ENCODE results near the gene GRID1.

The GRID1 gene

DNA sequence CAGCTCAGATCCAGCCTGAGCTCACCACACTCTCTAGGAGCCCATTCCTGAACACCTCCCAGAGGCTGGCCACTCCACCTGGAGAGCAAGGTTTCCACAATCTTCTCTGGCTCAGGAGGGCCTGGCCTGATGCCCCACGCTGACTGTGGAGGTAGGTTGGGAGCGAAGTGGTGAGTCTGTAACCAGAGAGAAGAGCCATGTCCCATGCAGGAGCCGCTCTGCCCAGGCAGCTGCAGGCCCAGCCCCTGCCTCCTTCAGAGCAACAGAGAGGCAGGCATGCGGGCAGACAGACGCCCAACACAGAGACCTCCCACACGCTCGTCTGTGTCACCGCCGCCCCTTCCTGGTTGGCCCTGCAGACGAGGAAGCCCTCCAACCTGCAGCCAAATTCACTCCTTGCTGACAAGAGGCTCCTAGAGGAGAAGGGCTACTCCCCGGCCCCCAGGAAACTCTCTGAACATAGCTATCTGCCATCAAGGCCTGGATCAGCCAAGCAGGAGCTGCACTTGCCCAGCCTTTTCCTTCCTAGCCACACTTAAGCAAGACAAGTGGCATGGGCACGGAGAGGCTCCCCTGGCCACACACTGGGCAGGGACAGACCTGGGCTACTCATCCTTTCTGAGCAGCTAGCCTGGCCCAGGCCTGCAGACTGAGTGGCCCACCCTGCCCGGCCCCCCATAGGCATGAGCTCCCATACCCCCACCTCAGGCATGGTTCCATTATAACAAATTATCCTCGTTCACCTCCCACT, 101.9 kb downstream of the GRID1 start:
- DNase-seq = no peak

DNA sequence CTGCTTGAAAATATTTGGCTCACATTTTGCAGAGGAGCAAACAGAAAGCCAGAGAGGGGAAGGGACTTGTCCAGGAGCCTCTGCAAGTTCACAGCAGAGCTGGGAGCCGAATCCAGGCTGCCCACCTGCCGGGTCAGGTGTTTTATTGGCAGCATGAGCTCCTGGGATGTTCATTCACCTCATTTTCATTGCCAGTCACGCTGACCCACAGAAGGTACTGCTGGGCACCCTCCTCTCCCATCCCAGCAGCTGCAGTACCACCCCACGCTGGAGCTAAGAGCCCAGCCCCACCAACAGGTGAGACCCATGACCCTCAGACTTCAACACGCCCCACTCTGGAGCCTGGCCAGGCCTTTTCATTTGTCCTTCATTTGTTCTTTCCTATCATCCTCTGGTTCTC, 102.7 kb downstream of the GRID1 start:
- DNase-seq = no peak

DNA sequence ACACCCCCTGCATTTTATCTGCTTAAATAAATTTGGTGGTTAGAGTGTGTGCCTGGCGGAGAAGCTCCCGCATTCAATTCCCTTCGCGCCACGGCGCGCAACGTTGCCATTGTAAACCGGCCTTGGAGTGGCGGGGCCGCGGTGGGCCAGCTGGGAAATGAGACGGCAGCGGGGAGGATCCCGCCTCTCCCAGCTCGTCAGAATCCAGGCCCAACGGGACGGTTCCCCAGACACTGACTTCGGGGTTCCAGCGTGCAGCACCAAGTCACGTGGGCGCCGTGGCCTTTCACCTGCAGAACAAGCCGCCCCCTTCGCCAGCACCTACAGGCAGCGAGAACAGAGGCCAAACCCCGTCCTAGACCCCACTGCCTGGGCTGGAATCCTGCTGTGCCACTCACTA, 103.4 kb downstream of the GRID1 start:
- no peak for DNase-seq

DNA sequence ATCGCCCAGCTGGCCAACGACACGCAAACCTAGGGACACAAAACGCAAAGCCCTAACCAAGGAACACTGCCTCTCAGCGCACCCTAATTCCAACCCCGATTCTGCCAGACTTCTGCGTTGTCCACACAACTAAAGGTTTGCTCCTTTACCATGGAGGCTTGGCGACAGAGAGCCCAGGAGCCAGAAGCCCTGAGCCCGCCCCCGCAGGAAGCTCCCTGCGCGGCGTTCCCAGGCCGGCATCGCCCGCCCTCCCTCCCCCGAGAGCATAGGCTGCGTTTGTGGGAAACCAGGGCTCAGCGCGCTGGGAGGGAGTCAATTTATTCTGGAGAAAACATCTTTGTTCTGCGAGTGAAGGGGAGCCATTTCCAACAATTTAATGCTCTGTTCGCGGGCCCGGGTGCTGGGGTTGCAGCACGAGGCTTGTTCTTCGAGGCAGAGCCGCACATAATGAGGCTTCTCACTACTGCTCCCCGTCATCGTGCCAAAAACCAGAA, 103.9 kb downstream of the GRID1 start:
- DNase-seq = no peak

DNA sequence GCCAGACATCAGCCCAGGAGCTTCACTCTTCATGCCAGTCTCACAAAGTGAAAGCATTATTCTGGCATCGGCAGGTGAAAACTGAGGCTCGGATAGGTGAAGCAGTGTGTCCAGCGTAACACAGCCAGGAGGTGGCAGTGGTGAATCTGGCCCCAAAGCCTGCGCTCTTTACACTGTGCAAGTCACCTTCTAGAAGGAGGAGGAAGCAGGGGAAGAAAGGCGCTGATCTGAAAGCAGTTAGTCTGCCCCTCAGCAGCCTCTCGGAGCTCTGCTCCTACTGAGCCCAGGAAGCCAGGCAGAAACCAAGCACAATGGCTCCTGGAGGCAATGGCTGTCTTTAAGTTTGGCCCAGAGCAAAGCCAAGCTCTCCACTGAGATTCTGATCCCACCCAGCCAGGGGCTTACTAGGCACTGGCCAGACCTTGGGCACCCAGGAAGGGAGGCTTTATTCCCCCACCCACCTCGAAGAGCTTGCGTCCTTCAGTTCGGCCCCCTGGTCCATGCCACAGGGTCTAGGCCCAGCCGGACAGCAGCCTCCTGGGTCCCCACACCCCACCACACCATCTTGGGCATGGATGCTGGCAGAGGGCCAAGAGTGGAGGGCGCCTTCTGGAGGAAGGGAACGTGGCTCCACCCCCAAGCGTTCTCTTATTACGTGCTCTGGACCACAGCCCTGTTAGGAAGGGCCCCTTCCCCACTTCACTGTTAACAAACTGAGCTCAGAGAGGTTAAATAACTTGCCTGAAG, 104.5 kb downstream of the GRID1 start:
- DNase-seq = no peak

DNA sequence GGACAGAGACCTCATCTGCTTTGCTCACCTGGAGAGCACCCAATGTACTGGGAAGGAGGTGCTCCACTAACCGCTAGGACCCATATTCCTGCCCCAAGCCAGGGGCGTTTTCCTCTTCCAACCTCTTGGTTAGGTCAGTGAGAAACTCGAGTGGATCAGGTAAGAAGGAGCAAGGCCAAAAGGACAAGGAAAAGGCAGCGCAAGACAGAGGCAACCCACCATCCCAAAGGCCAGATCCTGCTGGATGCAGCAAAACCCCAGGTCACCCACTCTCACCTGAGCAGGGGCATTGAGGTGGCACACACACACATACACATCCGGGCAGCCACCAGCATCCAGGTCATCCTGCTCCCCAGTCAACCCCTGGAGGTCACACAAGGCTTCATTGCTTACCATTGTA, 105.1 kb downstream of the GRID1 start:
- DNase-seq = no peak

DNA sequence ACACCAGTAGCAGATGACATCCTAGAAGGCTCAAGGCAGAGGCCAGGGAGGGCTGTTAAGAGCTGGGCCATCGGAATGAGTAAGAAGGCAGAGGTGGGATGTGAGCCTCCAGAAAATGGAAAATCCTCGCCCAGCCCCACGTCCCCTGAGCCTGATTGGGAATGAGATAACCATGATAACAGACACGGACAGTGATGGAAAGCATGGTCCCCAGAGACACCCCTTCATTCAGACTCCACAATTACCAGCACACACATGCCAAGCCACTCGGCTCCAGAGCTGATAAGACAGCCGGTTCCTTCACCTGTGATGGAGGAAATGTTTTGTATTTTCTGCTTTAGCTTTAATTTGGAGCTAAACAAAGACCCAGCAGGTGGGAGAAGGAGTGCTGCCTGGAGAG, 106.0 kb downstream of the GRID1 start:
- DNase-seq = no peak

DNA sequence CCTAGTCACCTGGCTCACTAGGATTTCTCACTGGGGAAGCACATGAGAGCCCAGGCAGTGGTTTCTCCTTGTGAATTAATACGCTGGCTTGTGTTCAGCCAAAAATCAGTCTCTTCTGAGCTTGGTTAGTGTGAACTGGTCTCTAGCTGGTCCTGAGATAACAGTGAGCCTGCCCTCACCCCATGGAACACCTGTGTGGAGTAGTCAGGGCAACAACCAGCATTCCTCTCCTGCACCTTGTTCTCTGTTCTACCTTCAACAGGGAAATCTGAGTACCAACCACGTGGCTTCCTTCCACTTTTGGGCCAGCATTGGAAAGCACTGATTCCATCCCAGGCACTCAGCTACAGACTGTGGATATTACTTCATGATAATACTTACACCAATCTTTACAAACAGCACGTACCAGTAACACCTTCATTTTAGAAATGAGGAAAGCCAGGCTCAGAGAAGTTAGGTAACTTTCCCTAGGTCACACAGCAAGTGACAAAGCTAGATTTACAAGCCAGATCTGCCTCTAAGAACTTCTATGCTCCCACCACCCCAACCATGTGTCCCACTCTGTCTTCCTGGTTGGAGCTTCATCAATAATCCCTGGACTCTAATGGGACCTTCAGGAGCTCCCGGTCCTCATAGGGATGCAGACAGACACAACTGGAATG, 106.6 kb downstream of the GRID1 start:
- no peak for DNase-seq

DNA sequence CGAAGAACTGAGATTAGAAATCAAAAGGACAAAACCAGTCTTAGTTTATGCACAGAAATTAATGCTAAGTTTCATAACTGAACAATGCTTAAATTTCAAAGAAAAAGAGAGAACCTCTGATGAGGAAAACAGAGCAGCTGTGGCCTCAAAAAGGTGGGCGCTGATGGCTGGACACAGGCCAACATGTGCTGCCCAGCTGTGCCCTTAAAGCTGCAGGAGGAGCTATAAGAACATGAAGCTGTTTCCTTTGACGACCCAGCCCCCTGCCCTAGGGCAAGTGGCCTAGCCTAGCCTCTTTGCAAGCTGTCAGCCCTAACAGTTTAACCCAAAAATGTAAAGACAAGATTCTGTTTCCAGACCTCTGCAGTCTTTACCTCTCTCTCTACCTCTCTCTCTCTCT, 107.7 kb downstream of the GRID1 start:
- no peak for DNase-seq

DNA sequence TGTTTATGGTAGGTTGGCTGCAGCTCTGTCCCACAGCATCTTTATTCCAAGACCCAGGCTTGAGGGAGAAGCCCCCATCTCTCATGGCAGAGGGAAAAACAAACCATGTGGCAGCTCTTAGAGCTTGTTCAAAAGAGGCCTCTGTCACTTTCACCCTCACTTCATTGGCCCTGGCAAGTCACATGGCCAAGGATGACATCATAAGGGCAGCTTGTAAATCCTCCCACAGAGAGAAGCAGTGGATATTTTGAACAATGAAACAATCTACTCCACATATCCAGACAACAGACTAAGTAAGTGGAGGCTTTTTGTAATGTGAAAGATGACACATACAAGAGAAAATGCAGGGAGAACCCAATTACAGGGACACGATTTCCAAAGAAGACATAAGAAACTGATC, 108.1 kb downstream of the GRID1 start:
- no peak for DNase-seq

DNA sequence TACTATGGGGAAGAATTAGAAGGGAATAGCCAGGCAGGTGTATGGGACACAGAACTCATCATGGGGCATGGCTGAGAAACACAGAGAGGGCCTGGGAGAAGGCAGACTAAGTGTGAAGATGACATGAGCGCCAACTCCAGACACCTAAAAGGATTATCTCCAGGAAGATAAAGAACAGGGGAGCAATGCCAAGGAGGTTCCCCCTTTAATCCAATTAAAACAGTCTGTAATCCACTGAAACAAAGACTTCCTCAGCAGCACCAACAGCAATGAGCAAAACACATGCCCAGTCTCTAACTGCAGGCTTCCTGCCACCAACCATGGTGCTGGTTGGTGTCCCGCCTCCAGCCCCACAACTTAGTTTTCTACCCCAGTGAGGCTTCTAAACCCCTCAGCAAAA, 108.9 kb downstream of the GRID1 start:
- DNase-seq = no peak

DNA sequence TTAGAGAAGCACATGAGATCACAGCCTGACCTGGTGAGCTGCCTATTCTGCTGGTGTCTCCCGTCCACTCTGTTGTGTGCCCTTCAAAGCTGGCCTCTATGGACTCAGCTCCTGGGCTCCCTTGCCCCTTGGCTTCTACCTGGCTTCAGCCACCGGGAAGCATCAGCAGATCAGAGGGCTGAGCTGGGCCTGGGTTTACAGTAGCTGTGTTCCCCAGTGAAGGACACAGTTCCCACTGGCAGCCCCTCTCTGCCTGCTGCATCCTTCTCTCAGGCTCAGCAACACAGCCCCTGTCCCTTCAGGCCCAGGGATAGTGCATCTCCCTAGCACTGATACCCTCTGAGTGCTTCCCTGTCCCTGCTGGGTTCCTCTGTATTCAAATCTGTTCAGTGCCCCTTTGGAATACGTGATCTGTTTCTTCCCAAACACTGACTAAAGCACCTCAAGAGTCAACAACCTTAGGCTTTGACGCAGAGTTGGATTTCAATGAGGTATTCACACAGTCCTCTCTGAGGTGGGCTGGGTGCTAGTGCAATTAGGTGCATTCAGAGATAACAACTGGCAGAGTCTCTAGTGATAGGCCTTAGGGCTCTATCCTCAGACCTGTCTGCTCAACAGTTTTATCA, 109.8 kb downstream of the GRID1 start:
- DNase-seq = no peak

DNA sequence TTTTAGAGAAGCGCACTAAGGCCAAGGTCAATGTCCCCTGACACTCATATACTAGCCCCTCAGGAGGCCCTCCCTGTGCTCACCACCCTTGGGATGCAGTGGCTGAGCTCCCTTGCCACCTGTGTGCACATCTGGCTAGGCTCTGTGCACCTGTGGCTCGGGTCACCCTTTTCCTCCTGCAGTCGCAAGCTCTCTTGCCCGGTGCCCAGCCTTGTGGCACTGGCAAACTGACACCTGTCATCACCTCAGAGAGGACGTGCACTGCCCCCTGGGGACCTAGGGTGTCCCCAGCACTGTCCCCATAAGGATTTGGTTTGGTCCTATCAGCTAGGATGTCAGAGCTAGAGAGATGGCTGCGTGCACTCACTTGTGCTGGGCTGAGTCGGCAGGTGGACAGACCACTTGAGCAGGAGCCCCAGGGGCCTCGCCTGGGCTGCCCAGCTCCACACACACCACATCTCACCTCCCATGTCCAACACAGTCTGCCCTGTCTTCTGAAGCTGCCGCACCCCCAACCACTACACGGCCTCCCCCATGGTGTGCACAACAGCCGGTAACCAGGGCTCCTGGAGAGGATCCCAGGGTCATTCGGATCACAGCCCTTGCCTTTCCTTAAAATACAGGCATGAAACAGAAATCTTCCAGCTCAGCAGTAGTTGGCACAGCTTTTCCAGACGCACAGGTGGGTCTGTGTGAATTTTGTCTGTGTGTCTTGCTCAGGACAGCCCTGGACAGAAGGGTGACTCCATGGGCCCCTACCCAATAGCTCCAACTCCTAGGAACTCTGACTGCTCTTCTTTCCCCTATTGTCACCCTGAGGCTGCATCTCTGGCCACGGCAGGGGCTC, 111.0 kb downstream of the GRID1 start:
- DNase-seq = no peak

DNA sequence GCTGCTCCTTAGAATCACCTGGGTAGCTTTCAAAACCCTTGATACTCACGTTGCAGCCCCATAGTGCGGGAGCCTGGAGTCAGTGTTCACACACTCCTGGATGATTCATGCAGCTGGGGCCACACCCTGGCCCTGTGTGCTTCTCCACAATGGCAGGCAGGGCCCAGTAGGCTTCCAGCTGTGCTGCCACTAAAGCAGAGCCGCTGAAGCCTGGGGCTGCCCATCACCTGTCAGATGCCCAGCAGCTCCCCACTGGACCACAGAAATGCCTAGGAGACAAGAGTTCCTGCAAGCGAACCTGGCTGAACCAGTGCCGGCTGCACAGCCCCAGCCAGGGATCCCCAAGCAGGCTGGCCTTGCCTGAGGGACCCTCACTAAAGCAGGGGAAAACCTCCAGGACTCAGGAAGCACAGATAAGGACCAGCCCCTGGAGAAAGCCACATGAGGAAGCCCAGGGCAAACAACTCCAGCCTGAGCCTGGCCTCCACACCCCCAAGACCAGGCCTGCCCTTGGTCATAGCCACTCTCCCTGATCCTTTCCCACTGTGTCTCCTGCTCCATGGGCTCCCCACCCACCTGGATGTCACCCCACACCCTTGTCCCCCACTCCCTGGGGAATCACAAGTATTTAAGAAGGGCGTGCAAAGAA, 111.9 kb downstream of the GRID1 start:
- DNase-seq = no peak

DNA sequence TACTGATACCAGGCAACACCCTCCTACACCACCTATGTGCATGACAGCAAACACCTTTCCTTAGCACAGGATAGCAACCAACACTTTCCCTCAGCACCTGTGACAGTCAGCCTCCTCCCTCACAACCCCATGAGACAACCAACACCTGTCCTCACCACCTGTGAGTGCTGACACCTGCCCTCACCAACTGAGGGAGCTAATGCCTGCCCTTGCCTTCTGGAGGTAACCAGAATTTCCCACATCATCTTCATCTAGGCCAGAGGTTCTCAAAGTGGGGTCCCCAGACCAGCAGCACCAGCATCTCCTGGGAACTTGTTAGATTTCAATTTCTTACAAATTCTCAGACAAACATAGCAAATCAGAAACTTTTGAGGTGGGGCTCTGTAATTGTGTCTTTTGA, 112.5 kb downstream of the GRID1 start:
- DNase-seq = no peak

DNA sequence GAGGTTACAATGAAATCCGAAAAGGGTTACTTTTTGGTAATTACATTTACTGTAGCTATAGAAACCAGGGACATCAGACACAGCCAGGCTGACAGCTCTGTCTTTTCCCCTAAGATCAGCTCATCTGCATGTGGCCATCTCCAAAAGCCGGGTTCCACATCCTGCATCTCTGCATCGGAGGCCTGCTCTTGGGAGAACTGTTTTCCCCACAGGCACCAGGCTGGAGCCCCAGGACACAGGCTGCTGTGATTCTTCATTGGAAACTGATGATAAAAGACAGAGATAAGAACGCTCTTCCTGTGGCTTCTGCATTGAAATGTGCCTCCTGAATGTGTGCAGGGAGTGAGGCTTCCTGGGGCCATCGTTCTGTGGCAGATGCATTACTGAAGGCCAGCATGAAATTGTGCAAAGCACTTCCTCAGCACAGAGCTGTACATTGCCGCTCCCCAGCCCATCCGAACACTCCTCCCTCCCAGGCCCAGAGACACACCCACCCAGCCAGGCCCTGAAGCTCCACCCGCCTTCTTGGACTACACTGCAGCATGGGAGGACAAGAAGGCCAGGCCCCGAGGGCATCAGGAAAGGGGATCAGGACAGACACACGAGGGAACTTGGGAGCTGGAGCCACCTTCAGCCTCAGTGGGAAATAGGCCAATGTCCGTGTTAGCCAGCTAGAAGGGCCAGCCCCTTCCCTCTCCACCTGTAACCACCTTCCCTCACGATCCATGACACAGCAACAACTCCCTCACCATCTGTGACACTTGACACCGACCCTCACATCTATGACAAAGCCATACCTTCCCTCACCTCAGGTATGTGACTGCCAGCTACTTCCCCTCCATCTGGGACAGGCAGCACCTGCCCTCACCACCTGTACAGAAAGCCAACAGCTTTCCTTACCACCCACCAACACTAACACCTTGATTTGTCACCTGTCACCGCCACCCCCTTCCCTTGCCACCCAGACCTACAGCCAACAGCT, 113.2 kb downstream of the GRID1 start:
- DNase-seq = no peak

DNA sequence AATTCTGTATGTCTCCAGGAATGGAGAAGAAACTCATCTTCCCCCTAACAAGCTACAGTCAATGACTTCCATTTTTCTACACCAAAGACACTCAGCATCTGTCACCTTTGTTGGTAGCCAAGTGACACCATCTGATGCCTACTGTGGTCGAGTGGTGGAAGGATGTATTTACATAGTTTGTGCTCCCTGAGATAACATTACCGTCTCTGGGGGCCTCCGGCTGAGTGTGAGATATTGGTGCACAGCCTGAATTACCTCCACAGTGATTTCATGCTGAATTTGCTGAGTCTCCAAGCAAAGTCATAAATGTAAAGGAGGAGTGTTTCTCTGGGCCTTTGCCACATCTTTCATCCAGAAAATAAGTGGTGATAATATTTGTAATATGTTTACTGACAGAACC, 114.0 kb downstream of the GRID1 start:
- no peak for DNase-seq

DNA sequence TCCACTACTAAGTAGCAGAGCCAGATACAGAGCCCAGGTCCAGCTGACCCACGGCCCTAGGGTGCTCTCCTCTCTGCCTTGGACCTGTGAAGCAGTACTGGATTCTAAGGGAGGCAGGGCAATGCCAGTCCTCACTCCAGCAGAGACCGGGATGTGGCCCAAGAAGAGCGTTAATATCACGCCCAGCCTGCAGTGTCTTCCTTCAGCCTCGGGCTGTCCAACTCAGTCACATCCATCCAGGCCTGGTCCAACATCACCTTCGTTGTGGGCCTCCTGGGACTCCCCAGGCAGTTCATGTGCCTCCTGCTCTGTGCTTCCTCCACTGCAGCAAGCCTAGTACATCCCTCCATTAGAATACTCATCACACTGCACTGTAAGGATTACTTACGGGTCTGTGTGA, 114.5 kb downstream of the GRID1 start:
- no peak for DNase-seq

DNA sequence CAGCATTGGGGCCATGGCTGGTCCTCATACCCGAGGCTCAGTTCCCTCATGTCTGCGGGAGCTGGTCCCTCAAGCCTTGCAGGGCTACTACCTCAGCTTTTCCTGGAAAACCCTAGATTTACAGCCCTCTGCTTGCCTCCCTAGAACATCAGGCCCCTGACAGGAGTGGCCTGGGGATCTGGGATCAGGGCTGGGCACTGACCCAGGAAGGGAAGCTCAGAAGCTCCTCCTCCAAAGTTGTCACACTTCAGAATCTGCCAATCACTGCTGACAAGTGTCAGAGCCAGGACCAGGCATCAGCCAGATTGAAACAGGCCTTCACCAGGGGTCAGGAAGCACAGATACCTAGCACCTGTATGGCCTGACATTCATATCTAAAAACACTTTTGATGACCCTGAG, 115.2 kb downstream of the GRID1 start:
- DNase-seq = no peak

DNA sequence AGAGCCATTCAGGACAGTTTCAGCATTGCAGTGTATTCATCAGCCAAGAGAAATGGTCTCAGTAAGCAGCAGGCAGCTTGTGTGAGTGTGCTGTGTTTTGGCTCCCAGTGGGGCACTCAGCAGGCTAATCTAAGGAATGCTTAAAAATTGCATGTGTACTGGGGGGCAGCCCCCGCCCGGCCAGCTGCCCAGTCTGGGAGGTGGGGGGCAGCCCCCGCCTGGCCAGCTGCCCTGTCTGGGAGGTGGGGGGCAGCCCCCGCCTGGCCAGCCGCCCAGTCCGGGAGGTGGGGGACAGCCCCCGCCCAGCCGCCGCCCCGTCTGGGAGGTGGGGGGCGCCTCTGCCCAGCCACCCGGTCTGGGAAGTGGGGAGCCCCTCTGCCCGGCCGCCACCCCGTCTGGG, 116.2 kb downstream of the GRID1 start:
- DNase-seq = no peak

DNA sequence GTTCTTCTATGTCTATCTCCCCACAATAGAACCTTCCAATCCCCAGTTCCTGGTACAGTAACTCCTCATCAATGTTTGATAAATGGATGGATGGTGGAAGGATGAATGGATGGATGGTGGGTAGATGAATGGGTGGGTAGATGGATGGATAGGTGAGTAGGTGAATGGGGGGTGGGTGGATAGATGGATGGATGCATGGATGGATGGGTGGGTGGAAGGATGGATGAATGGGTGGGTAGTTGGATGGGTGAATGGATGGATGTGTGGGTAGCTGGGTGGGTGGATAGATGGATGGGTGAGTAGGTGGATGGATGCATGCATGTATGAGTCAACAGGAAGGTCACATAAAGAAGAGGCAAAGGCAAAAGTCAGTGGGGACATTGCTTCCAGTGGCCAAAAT, 116.8 kb downstream of the GRID1 start:
- no peak for DNase-seq

Data from activated CD8-positive, alpha-beta memory T cell treated with anti-CD3 and anti-CD28 coated beads, Interleukin-2, amount 50 U/mL, for 4 hours (primary cell).